HG03575 (cell line): ENCODE data around the gene ARHGEF12.

Experiments used
- ATAC-seq: cut with Tn5 transposase; IDR thresholded peaks from one replicate; pipeline ENCODE4 v1.9.1; 2021; ENCODE audit not compliant: unreplicated experiment, insufficient number of reproducible peaks, low FRiP score; ENCODE audit errors: extremely low read depth

Gene ARHGEF12

DNA sequence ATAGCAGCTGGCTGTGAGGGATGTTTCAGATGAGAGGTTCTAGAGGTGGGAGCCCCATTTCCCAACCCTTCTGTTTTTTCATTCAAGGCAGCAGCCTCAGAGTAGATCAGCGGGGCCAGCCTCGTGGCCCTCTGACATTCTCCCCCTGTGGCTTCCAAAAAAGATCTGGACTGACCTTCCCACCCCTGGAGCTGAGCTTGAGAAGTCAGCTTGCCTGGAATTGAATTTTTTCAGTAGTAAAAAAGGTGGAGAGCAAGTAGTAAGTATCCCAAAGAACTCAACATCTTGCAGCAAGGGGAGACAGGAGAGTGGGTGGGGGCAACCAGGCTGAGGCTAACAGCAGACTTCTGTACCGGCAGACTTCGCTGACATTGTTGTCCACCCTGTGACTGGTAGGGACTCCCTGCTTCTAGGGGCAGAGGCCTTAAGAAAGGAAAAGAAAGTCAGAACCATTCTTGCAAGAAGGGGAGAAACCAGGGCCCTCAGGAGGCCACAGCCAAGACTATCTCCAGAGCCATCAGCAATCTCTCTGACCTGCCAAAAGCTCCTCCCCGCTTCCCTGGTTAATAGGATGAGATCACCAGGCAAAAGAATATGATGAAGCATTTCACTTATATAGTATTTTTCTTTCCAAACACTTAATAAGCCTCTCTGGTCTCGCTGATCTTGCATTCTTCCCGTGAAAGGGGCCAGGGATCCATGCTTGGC, 173.3 kb downstream of the ARHGEF12 start:
- no peak for ATAC-seq

GRCh38 chr11:120510406-120511115, 174.3 kb downstream of the ARHGEF12 start:
- ATAC-seq = no peak

- ATAC-seq = no peak
These were observed 175.1 kb downstream of the ARHGEF12 start, which contains the start of gene GRIK4 for GRCh38 chr11:120511116-120511819. Gene GRIK4 (plus strand): TSS chr11:120511748. CDS start chr11:120660319, 148,571 bp downstream.

DNA sequence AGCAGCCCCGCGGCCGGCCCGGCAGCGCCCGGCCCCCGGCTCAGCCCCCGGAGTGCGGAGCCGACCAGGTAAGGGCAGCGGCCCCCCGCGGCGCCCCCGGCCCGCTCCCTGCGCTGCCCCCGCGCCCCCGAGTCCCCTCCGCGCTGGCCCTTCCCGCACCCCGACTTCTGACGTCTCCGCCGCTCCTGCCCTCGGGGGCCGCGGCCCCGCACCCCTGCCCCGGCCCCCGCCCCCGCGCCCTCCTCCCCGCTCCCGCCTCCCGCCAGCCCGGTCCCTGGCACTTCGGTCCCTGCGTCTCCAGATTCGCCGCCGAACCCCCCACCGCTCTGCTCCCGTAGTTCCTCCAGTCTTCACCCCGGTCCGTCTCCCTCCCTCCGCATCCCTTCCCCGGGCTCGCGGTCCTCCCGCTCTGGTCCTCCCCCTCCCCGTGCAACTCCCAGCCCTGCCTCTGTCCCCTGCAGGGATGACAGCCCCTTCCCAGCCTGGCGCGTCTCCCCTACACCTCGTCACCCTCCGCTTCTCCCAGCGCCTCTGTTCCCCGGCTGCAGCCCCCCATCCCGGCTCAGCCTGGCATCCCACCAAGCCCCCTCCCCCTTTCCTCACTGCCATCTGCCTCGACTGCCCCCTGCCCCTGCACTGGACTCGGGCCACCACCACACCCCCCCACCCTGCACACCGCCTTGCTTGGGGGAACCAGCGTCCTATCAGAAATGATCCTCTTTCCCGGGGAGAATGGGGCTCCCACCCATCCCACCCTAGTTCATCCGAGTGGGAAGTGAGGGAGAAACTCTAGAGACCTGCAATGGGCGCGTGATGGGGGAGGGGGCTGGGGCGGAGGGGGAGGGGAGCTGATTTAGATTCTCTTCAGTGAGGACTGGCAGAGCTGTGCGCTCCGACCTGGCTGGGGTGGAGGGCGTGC, 175.9 kb downstream of the ARHGEF12 start:
- no peak for ATAC-seq

- ATAC-seq = no peak
These were observed 176.7 kb downstream of the ARHGEF12 start for GRCh38 chr11:120512739-120513435.

DNA sequence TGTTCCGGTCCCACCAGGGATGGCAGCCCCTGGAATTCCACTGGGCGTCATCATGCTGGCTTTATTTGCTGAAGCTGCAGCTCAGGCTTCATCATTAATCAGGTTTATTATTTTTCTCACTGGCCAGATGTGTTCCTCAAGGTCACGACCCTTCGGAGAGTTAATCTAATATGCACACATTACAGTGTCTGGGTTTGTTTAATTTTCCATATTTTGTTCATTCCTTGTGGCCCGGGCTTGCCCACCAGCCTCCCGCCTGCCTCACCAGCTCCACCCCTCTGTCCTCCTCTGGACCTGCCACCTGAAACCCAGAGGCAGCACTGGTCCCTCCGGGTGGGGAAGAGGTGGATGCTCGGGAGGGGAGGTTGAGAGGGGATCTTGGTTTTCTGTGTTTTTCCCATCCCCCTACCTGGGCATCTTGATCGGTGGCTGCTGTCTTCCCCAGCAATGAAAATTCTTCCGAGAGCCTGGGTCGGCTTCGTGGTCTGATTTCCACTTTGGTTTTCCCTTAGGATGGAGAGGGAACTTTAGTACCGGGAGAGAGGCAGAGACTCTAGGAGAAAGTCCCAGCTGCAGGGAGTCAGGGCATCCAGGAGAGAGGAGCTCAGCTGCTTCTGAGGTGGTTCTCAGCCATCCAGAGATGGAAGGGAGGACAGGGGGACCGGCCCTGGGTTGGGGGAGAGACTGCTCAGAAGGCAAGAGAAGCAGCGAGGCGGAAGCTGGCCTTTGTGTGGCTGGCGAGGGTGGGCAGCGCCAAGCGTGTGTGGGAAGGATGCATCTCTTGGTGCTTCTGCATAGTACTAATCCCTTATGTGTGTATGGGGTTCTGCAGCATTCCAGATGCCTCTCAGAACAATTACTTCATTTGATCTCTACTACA, 177.5 kb downstream of the ARHGEF12 start:
- ATAC-seq = no peak

GRCh38 chr11:120514541-120515121, 178.4 kb downstream of the ARHGEF12 start:
- no peak for ATAC-seq

DNA sequence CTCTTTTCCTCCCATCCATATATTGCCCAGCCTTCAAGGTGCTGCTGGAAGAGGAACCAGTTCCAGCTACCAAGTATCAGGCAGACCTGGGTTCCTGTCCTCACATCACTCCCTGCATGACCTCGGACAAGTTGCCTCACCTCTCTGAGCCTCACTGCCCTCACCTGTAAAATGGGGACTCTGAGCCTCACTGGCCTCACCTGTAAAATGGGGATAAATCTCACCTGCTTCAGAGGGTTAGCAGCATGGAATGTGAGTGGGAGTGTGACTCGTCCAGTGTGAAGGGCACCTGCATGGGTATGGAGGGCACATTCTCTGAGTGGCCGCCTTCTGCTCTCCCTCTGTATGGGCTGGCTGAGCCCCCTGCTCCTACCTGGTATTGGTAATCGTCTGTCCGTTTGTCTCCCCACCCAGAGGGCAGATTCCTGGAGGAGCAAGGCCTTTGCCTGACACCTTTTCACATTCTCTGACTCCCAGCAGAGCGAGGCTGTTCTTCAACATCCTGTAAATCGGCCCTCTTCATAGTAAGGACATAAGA, 179.0 kb downstream of the ARHGEF12 start:
- no peak for ATAC-seq

- ATAC-seq = no peak
These were observed 180.5 kb downstream of the ARHGEF12 start for GRCh38 chr11:120516461-120517389.

DNA sequence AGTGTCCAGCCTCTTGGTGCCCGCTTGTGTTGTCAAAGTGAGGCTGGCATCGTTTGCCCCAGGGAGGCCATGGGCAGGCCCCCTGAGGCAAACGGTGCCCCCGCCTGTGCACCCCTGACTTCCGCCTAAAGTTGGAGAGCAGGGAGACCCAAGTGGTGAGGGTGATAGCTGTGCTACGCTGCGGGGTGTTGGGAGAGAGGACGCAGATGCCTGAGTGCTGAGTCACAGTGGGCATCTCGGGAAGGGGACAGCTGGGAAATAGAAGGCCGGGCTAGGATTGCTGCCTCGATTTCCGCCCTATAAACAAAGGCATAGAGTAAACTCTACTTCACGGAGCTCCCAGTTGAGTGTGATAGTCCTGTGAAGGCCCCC, 181.2 kb downstream of the ARHGEF12 start:
- no peak for ATAC-seq

DNA sequence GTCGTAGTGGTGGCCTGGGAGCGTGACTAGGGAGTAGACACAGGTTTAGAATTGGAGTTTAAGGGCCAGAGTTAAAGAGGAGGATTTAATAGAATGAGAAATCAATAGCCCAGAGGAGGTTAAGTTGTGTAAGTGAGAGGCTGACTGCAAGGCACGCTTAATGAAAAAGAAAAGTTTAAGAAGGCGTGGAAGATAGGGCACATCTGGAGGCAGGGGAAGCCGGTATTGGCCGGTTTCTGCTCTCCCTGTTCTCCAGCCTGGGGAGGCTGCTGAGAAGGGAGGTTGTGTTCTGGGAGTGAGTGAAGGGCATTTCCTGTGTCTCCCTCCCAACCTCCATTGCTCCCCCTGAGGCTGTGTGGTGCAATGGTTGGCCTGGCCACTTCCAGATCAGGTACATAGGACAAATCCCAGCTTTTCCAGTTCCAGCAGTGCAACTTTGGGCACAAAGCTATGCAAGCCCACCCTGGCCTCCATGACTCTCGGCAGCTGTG, 181.6 kb downstream of the ARHGEF12 start:
- no peak for ATAC-seq

- no peak for ATAC-seq
These were observed 182.1 kb downstream of the ARHGEF12 start for GRCh38 chr11:120518356-120518755.

- no peak for ATAC-seq
These were observed 183.3 kb downstream of the ARHGEF12 start for GRCh38 chr11:120519474-120519873.

DNA sequence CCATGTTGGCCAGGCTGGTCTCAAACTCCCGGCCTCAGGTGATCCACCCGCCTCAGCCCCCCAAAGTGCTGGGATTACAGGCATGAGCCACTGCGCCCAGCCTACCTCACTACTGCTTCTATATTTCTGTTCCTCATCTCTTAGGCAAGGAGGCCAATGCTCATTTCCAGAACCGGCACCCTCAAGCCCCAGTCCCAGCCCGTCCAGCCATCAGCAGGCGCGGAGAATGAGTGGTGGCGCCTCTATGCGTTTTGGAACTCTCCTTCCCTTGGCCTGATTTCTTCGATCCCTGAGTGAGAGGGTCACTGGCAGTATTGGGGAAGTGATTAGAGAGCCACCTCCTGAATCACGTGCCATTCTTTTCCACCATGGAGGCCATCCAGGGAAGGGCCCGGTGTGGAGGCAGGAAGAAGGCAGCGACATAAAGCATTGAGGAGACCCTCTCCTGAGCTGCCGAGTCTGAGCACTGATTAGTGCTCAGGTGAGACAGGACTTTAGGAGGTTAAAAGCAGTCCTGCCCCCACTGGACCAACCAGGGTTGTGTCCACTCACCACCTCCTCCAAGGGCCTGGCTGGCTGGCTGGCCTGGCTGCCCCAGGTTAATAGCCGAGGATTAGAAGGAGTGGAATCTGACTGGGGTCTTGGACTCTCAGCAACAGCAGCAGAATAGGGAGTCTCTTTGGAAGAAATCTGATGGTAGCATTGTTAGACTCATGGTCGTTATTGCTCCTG, 184.0 kb downstream of the ARHGEF12 start:
- ATAC-seq = no peak

GRCh38 chr11:120521176-120521575, 185.0 kb downstream of the ARHGEF12 start:
- no peak for ATAC-seq
